GM18502 (cell line): ENCODE measurements around the gene B3GNT3.
"Not testable (repeated sequence)": the region's sequence is repeated elsewhere in the genome, so short reads cannot be mapped to it uniquely, and the experiment has no call there.

ENCODE experiments used
- ATAC-seq: cut with Tn5 transposase; IDR thresholded peaks from one replicate; pipeline ENCODE4 v1.9.1; 2021; ENCODE audit warnings: mild to moderate bottlenecking; ENCODE audit not compliant: unreplicated experiment, poor library complexity

B3GNT3 gene

GRCh38 chr19:17796013-17796837 lies 1.3 kb downstream of the B3GNT3 start:
- ATAC-seq: no peak

- ATAC-seq: no peak
These were observed 2.0 kb downstream of the B3GNT3 start for GRCh38 chr19:17796838-17797423.

- no peak for ATAC-seq
These were observed 2.7 kb downstream of the B3GNT3 start for GRCh38 chr19:17797424-17798201.

- ATAC-seq: not testable (repeated sequence)
These were observed 3.7 kb downstream of the B3GNT3 start for GRCh38 chr19:17798599-17798998.

GRCh38 chr19:17802137-17802858 lies 7.4 kb downstream of the B3GNT3 start:
- ATAC-seq: no peak

- ATAC-seq: no peak
These were observed 8.4 kb downstream of the B3GNT3 start for GRCh38 chr19:17803264-17803896.

- ATAC-seq: no peak
These were observed 10.5 kb downstream of the B3GNT3 start for GRCh38 chr19:17805427-17805826.

GRCh38 chr19:17806945-17807344 lies 12.0 kb downstream of the B3GNT3 start:
- no peak for ATAC-seq

GRCh38 chr19:17807731-17808316 lies 12.9 kb downstream of the B3GNT3 start:
- ATAC-seq: no peak

GRCh38 chr19:17811103-17811502 lies 16.2 kb downstream of the B3GNT3 start:
- no peak for ATAC-seq

GRCh38 chr19:17811681-17812080 lies 16.7 kb downstream of the B3GNT3 start:
- ATAC-seq: no peak

- no peak for ATAC-seq
These were observed 17.2 kb downstream of the B3GNT3 start for GRCh38 chr19:17812099-17812498.

- no peak for ATAC-seq
These were observed 22.9 kb downstream of the B3GNT3 start for GRCh38 chr19:17817668-17818363.

GRCh38 chr19:17821190-17821589 lies 26.3 kb downstream of the B3GNT3 start, which contains the start of gene INSL3:
INSL3 (minus strand) TSS chr19:17821519; CDS start chr19:17821506, 13 bp downstream.
- ATAC-seq: no peak

GRCh38 chr19:17824339-17824738 lies 29.4 kb downstream of the B3GNT3 start:
- no peak for ATAC-seq

GRCh38 chr19:17826508-17827056 lies 31.6 kb downstream of the B3GNT3 start:
- ATAC-seq: no peak

- ATAC-seq: no peak
These were observed 35.1 kb downstream of the B3GNT3 start for GRCh38 chr19:17829855-17830566.
